Adipose tissue (tissue), 3 donors: ENCODE measurements around the gene IGFBP2. TPM values are rescaled to one million over a fixed set of nuclear protein-coding genes. Genes with fewer than 3 reads are reported as not detected.

ENCODE experiments used
- H3K27ac ChIP-seq: one replicate; pipeline ENCODE4 v1.5.1; 2013; ENCODE audit warnings: low read depth, low read length
- WGBS, 3 donors: extraction: QIAGEN DNeasy Blood & Tissue Kit; methylation state at CpG; one replicate each; pipeline ENCODE4 v1.1.7; 2013; 5-methylcytosine and 5-hydroxymethylcytosine counted together
- polyA plus RNA-seq, 3 donors: library from polyadenylated mRNA; stranded (reverse); fragments of 200-250 nt; gene quantifications; one replicate each; pipeline ENCODE4 v1.2.3, GENCODE V29; 2013
- donor health status: healthy with polysubstance abuse.
- donor health status: Bipolar disorder and iron deficiency.
- donor health status: healthy.

Gene IGFBP2
- polyA plus RNA-seq, 3 donors, result 73.9 to 428 (median 93.2) TPM

GRCh38 chr2:216633616-216634369, 573 bp downstream of the IGFBP2 start:
- 1% methylated on average over 61 to 70 of the region's 71 CpGs for WGBS, 3 donors
- H3K27ac ChIP-seq, result no peak overlapping the region

GRCh38 chr2:216634370-216635148, 1.3 kb downstream of the IGFBP2 start:
- 5 to 6% (median 5%) methylated on average over 23 of the region's 23 CpGs for WGBS, 3 donors
- H3K27ac ChIP-seq, result no peak overlapping the region

- WGBS, 3 donors, result 10 to 19% (median 12%) methylated on average over 7 of the region's 7 CpGs
- no peak overlapping the region for H3K27ac ChIP-seq
Measured at GRCh38 chr2:216635171-216635570, 2.0 kb downstream of the IGFBP2 start.

- 25 to 53% (median 49%) methylated on average over 18 of the region's 18 CpGs for WGBS, 3 donors
- H3K27ac ChIP-seq, result no peak overlapping the region
Measured at GRCh38 chr2:216635701-216636550, 2.7 kb downstream of the IGFBP2 start.

GRCh38 chr2:216636551-216637450, 3.6 kb downstream of the IGFBP2 start:
- 26 to 37% (median 37%) methylated on average over 29 of the region's 29 CpGs for WGBS, 3 donors
- no peak overlapping the region for H3K27ac ChIP-seq

- whole genome bisulfite sequencing, 3 donors, result 51 to 57% (median 52%) methylated on average over 3 of the region's 3 CpGs
- H3K27ac ChIP-seq, result no peak overlapping the region
Measured at GRCh38 chr2:216637472-216637871, 4.3 kb downstream of the IGFBP2 start.

- WGBS, 3 donors, result 25 to 37% (median 34%) methylated on average over 5 of the region's 5 CpGs
Measured at GRCh38 chr2:216643986-216644659, 10.9 kb downstream of the IGFBP2 start.

GRCh38 chr2:216644842-216645635, 11.8 kb downstream of the IGFBP2 start:
- 24 to 67% (median 64%) methylated on average over 4 of the region's 4 CpGs for WGBS, 3 donors

More at GRCh38 chr2:216643986-216644659, 10.9 kb downstream of the IGFBP2 start:
- no peak overlapping the region for H3K27ac ChIP-seq

GRCh38 chr2:216645636-216645950, 12.4 kb downstream of the IGFBP2 start:
- H3K27ac ChIP-seq, result no peak overlapping the region
- 35 to 77% (median 75%) methylated on average over 3 of the region's 3 CpGs for WGBS, 3 donors

More at GRCh38 chr2:216644842-216645635, 11.8 kb downstream of the IGFBP2 start:
- H3K27ac ChIP-seq, result no peak overlapping the region

GRCh38 chr2:216646116-216646515, 12.9 kb downstream of the IGFBP2 start:
- H3K27ac ChIP-seq, result no peak overlapping the region
- 94 to 96% (median 95%) methylated on average over 3 of the region's 3 CpGs for WGBS, 3 donors

GRCh38 chr2:216648105-216648504, 14.9 kb downstream of the IGFBP2 start:
- no peak overlapping the region for H3K27ac ChIP-seq

GRCh38 chr2:216649574-216649973, 16.4 kb downstream of the IGFBP2 start:
- no peak overlapping the region for H3K27ac ChIP-seq
- 36 to 75% (median 66%) methylated on average over 5 of the region's 5 CpGs for WGBS, 3 donors

More at GRCh38 chr2:216648105-216648504, 14.9 kb downstream of the IGFBP2 start:
- 66 to 78% (median 68%) methylated on average over 3 of the region's 3 CpGs for WGBS, 3 donors

GRCh38 chr2:216650626-216651257, 17.5 kb downstream of the IGFBP2 start:
- WGBS, 3 donors, result 53 to 87% (median 80%) methylated on average over 3 of the region's 3 CpGs
- H3K27ac ChIP-seq, result no peak overlapping the region

- H3K27ac ChIP-seq, result no peak overlapping the region
- WGBS, 3 donors, result 38 to 96% (median 91%) methylated on average over 6 of the region's 6 CpGs
Measured at GRCh38 chr2:216651351-216651881, 18.2 kb downstream of the IGFBP2 start.

GRCh38 chr2:216652566-216652965, 19.3 kb downstream of the IGFBP2 start:
- H3K27ac ChIP-seq, result no peak overlapping the region
- 15 to 44% (median 35%) methylated on average over 4 of the region's 4 CpGs for WGBS, 3 donors
